ENCODE data around the gene PLPPR3. TPM values are rescaled to one million over a fixed set of nuclear protein-coding genes. Genes with fewer than 3 reads are reported as not detected.

The PLPPR3 gene
- total and polyA plus RNA-seq, 10 of the 15 experiments (the other 5 are each of a cell fraction or from before 2014, with no cell fraction given): 0.07 TPM; not detected in 9

DNA sequence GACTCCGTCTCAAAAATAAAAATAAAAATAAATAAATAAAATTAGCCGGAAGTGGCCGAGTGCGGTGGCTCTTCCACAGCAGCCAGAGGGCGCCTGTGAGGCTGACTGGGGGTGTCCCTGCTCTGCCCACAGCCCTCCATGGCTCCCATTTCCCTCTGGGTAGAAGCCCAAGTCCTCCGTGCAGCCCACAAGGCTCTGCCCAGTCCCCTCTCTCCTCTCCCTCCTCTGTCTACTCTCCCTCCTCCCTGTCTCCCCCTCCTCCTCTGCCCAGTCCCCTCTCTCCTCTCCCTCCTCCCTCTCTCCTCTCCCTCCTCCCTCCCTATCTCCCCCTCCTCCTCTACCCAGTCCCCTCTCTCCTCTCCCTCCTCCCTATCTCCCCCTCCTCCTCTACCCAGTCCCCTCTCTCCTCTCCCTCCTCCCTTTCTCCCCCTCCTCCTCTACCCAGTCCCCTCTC, 50.4 kb downstream of the PLPPR3 start:
- H4K20me1 ChIP-seq (ENCODE audit: control insufficient read depth, insufficient read depth): no peaks in the 10 kb centered on the region
- ATAC-seq (peak; percentile 77), DNase-seq (ENCODE audit: low read depth, low spot score) (no peak), FAIRE-seq (no peak)
- H3K9ac ChIP-seq (ENCODE audit: control insufficient read depth, insufficient read depth, low read length): no peak overlapping the region
- H2AFZ ChIP-seq (ENCODE audit: control insufficient read depth, low read depth, low read length): no peak overlapping the region
- no peaks in the 10 kb centered on the region for H3K27me3 ChIP-seq (replicated peaks in 1 of 2; ENCODE audit: control insufficient read depth in 2 of 2, insufficient read depth in 2 of 2, low read length in 1 of 2)
- 0% methylated on average over 6 of the region's 6 CpGs for WGBS (ENCODE audit: insufficient coverage, insufficient replicate concordance, low lambda C conversion rate, missing lambda C conversion rate)
- intact Hi-C loops (cut with micrococcal nuclease; ENCODE audit: unreplicated experiment) (loop anchor here (2.0 kb wide), 1 partner anchor 91 kb away; no protein-coding TSS in a partner anchor), in situ Hi-C loops (cut with MboI) (loop anchor here (5.0 kb wide), 2 partner anchors 151 to 216 kb away; no protein-coding TSS in a partner anchor)
- no peak overlapping the region for H3K4me3 ChIP-seq
- ChIA-PET SMC1A (ENCODE audit: uncharacterized antibody, unreplicated experiment) (no interaction called here), RAD21 (ENCODE audit: unreplicated experiment) (interaction anchor here (2.7 kb wide), 1 partner anchor 213 kb away, joined by 11 read pairs; the partner anchor contains the start of gene WDR18), POLR2A (no interaction called here), CTCF (interaction anchor here (2.3 to 2.4 kb wide), 2 partner anchors 92 to 152 kb away, joined by 12 to 14 read pairs; no protein-coding TSS in a partner anchor)
- BruUV-seq (replicated peaks): no TSS peak
- H3K4me1 ChIP-seq (ENCODE audit: control insufficient read depth, insufficient read depth, low read length): no peaks in the 10 kb centered on the region
- H3K4me2 ChIP-seq (ENCODE audit: control insufficient read depth, insufficient read depth): no peak overlapping the region
- H3K27ac ChIP-seq (ENCODE audit: control insufficient read depth, insufficient read depth): no peak overlapping the region
- H3K36me3 ChIP-seq (ENCODE audit: control insufficient read depth in 2 of 2, insufficient read depth in 2 of 2, low read length in 1 of 2): no peaks in the 10 kb centered on the region
- no peaks in the 10 kb centered on the region for H3K9me3 ChIP-seq (replicated peaks; ENCODE audit: control insufficient read depth, insufficient read depth, low read length)
- H3K79me2 ChIP-seq (ENCODE audit: control insufficient read depth, insufficient read depth, low read length): no peaks in the 10 kb centered on the region
- TF ChIP-seq, protein P1, sequence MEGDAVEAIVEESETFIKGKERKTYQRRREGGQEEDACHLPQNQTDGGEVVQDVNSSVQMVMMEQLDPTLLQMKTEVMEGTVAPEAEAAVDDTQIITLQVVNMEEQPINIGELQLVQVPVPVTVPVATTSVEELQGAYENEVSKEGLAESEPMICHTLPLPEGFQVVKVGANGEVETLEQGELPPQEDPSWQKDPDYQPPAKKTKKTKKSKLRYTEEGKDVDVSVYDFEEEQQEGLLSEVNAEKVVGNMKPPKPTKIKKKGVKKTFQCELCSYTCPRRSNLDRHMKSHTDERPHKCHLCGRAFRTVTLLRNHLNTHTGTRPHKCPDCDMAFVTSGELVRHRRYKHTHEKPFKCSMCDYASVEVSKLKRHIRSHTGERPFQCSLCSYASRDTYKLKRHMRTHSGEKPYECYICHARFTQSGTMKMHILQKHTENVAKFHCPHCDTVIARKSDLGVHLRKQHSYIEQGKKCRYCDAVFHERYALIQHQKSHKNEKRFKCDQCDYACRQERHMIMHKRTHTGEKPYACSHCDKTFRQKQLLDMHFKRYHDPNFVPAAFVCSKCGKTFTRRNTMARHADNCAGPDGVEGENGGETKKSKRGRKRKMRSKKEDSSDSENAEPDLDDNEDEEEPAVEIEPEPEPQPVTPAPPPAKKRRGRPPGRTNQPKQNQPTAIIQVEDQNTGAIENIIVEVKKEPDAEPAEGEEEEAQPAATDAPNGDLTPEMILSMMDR (IDR thresholded peaks at IDR 0.05 in 2 of 3, conservative IDR thresholded peaks at IDR 0.05 in 1 of 3; ENCODE audit: control insufficient read depth in 2 of 3, extremely low read depth in 1 of 3, insufficient read depth in 1 of 3, low read depth in 3 of 3, low read length in 3 of 3): peak; percentile 39 to 57 (median 40); a peak in 5 of 6 replicates
- TF ChIP-seq NFYA (IDR thresholded peaks at IDR 0.05; ENCODE audit: borderline replicate concordance, low read depth, low read length): no peak
- TF ChIP-seq RUNX3 (IDR thresholded peaks at IDR 0.05; ENCODE audit: low read length): peak; percentile 38; the same call in 1 of the 2 replicates
- TF ChIP-seq ZNF274 (IDR thresholded peaks at IDR 0.05; ENCODE audit: insufficient read depth, insufficient read length): no peak
- TF ChIP-seq POLR2AphosphoS2 (IDR thresholded peaks at IDR 0.05; ENCODE audit: low read depth, low read length): no peak
- peak; percentile 94; the same call in 1 of the 2 replicates for TF ChIP-seq NFXL1 (IDR thresholded peaks at IDR 0.05; ENCODE audit: borderline replicate concordance)
- TF ChIP-seq, protein P2, sequence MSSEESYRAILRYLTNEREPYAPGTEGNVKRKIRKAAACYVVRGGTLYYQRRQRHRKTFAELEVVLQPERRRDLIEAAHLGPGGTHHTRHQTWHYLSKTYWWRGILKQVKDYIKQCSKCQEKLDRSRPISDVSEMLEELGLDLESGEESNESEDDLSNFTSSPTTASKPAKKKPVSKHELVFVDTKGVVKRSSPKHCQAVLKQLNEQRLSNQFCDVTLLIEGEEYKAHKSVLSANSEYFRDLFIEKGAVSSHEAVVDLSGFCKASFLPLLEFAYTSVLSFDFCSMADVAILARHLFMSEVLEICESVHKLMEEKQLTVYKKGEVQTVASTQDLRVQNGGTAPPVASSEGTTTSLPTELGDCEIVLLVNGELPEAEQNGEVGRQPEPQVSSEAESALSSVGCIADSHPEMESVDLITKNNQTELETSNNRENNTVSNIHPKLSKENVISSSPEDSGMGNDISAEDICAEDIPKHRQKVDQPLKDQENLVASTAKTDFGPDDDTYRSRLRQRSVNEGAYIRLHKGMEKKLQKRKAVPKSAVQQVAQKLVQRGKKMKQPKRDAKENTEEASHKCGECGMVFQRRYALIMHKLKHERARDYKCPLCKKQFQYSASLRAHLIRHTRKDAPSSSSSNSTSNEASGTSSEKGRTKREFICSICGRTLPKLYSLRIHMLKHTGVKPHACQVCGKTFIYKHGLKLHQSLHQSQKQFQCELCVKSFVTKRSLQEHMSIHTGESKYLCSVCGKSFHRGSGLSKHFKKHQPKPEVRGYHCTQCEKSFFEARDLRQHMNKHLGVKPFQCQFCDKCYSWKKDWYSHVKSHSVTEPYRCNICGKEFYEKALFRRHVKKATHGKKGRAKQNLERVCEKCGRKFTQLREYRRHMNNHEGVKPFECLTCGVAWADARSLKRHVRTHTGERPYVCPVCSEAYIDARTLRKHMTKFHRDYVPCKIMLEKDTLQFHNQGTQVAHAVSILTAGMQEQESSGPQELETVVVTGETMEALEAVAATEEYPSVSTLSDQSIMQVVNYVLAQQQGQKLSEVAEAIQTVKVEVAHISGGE (CRISPR knock-in tag; IDR thresholded peaks at IDR 0.05): no peak
- TF ChIP-seq STAT3 (IDR thresholded peaks at IDR 0.05; ENCODE audit: low read depth, low read length): no peak
- TF ChIP-seq SMC3 (IDR thresholded peaks at IDR 0.05; ENCODE audit: borderline replicate concordance, low read length): 0 out of 2 replicates have a peak, but pooled peaks have one; percentile 11
- TF ChIP-seq, protein P3, sequence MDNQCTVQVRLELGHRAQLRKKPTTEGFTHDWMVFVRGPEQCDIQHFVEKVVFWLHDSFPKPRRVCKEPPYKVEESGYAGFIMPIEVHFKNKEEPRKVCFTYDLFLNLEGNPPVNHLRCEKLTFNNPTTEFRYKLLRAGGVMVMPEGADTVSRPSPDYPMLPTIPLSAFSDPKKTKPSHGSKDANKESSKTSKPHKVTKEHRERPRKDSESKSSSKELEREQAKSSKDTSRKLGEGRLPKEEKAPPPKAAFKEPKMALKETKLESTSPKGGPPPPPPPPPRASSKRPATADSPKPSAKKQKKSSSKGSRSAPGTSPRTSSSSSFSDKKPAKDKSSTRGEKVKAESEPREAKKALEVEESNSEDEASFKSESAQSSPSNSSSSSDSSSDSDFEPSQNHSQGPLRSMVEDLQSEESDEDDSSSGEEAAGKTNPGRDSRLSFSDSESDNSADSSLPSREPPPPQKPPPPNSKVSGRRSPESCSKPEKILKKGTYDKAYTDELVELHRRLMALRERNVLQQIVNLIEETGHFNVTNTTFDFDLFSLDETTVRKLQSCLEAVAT (IDR thresholded peaks at IDR 0.05): no peak
- TF ChIP-seq SMARCA5 (IDR thresholded peaks at IDR 0.05): 0 out of 2 replicates have a peak, but pooled peaks have one; percentile 55
- TF ChIP-seq, protein P4, sequence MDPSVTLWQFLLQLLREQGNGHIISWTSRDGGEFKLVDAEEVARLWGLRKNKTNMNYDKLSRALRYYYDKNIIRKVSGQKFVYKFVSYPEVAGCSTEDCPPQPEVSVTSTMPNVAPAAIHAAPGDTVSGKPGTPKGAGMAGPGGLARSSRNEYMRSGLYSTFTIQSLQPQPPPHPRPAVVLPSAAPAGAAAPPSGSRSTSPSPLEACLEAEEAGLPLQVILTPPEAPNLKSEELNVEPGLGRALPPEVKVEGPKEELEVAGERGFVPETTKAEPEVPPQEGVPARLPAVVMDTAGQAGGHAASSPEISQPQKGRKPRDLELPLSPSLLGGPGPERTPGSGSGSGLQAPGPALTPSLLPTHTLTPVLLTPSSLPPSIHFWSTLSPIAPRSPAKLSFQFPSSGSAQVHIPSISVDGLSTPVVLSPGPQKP (IDR thresholded peaks at IDR 0.05; ENCODE audit: low read depth, low read length): 0 out of 2 replicates have a peak, but pooled peaks have one; percentile 20
- TF ChIP-seq CEBPB (IDR thresholded peaks at IDR 0.05; ENCODE audit: borderline replicate concordance in 1 of 2, low read depth in 2 of 2, low read length in 2 of 2): no peak
- peak; percentile 43; the same call in 1 of the 2 replicates for TF ChIP-seq YY1 (IDR thresholded peaks at IDR 0.05; ENCODE audit: low read depth, low read length)

Measured in GM12878 (cell line).